SK-N-SH treated with all-trans-retinoic acid at 6 μM for 48 hours (cell line): ENCODE results near the gene BTBD17.

ENCODE experiments used
- ARNTL ChIP-seq: fragments of 450-650 bp; formaldehyde crosslinking; IDR thresholded peaks from 2 replicates; pipeline ENCODE4 v1.5.0; 2020; ENCODE audit warnings: low read depth, mild to moderate bottlenecking, moderate library complexity, borderline replicate concordance
- ISL1 ChIP-seq: fragments of 250-450 bp; sonication (Bioruptor Pico); IDR thresholded peaks from 2 replicates; pipeline ENCODE4 v2.1.2; 2022; ENCODE audit warnings: mild to moderate bottlenecking, moderate library complexity
- OSR1 ChIP-seq: fragments of 250-450 bp; sonication (Bioruptor Pico); IDR thresholded peaks from 2 replicates; pipeline ENCODE4 v1.8.0; 2022; ENCODE audit warnings: moderate library complexity, mild to moderate bottlenecking, inconsistent platforms
- PPARA ChIP-seq: fragments of 250-450 bp; sonication (Bioruptor Pico); IDR thresholded peaks from 2 replicates; pipeline ENCODE4 v1.5.0; 2020; ENCODE audit warnings: mild to moderate bottlenecking, borderline replicate concordance
- SNAI2 ChIP-seq: fragments of 250-450 bp; sonication (Bioruptor Pico); IDR thresholded peaks from 2 replicates; pipeline ENCODE4 v1.5.0; 2020; ENCODE audit warnings: mild to moderate bottlenecking, moderate library complexity
- TF ChIP-seq, protein P1 (sequence below): fragments of 250-450 bp; sonication (Bioruptor Pico); IDR thresholded peaks from 2 replicates; pipeline ENCODE4 v1.8.0; 2021; ENCODE audit warnings: low read depth, mild to moderate bottlenecking, moderate library complexity, borderline replicate concordance
- TF ChIP-seq, protein P2 (sequence below): fragments of 250-450 bp; sonication (Bioruptor Pico); IDR thresholded peaks from 2 replicates; pipeline ENCODE4 v1.8.0; 2020; ENCODE audit warnings: mild to moderate bottlenecking, moderate library complexity, borderline replicate concordance

DNA sequence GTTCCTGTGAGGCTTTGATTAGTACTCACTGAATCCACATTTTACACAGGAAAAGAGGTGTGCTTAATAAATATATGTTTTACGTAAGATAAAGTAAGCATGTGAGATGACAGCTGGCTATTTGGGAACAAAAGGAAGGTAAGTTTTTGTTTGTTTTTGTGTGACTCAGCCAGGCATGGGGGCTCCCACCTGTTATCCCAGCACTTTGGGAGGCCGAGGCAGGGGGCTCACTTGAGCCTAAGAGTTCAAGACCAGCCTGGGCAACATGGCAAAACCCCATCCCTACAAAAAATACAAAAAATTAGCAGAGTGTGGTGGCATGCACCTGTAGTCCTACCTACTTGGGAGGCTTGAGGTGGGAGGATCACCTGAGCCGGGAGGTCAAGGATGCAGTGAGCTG, 23.5 kb upstream of the BTBD17 start:
- TF ChIP-seq OSR1 (CRISPR knock-in tag) (no peak), SNAI2 (CRISPR knock-in tag) (no peak), PPARA (CRISPR knock-in tag) (no peak), ISL1 (CRISPR knock-in tag) (no peak), ARNTL (no peak)
- TF ChIP-seq, protein P1, sequence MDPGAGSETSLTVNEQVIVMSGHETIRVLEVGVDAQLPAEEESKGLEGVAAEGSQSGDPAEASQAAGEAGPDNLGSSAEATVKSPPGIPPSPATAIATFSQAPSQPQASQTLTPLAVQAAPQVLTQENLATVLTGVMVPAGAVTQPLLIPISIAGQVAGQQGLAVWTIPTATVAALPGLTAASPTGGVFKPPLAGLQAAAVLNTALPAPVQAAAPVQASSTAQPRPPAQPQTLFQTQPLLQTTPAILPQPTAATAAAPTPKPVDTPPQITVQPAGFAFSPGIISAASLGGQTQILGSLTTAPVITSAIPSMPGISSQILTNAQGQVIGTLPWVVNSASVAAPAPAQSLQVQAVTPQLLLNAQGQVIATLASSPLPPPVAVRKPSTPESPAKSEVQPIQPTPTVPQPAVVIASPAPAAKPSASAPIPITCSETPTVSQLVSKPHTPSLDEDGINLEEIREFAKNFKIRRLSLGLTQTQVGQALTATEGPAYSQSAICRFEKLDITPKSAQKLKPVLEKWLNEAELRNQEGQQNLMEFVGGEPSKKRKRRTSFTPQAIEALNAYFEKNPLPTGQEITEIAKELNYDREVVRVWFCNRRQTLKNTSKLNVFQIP: no peak
- TF ChIP-seq, protein P2, sequence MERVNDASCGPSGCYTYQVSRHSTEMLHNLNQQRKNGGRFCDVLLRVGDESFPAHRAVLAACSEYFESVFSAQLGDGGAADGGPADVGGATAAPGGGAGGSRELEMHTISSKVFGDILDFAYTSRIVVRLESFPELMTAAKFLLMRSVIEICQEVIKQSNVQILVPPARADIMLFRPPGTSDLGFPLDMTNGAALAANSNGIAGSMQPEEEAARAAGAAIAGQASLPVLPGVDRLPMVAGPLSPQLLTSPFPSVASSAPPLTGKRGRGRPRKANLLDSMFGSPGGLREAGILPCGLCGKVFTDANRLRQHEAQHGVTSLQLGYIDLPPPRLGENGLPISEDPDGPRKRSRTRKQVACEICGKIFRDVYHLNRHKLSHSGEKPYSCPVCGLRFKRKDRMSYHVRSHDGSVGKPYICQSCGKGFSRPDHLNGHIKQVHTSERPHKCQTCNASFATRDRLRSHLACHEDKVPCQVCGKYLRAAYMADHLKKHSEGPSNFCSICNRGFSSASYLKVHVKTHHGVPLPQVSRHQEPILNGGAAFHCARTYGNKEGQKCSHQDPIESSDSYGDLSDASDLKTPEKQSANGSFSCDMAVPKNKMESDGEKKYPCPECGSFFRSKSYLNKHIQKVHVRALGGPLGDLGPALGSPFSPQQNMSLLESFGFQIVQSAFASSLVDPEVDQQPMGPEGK: no peak
